ENCODE data around the gene KRT6B.
"Not testable (repeated sequence)": the region's sequence is repeated elsewhere in the genome, so short reads cannot be mapped to it uniquely, and the experiment has no call there.

Gene KRT6B

GRCh38 chr12:52487211-52487610 is 35.3 kb upstream of the KRT6B start:
- TF ChIP-seq POLR2A (IDR thresholded peaks at IDR 0.05; ENCODE audit: low read depth, low read length): no peak
- DNase-seq (ENCODE audit: insufficient read length, low spot score) (no peak), FAIRE-seq (no peak)

- FAIRE-seq (no peak), DNase-seq (ENCODE audit: insufficient read length, low spot score) (no peak)
- TF ChIP-seq POLR2A (IDR thresholded peaks at IDR 0.05; ENCODE audit: low read depth, low read length): no peak
These were observed 34.5 kb upstream of the KRT6B start for GRCh38 chr12:52486166-52487105.

GRCh38 chr12:52480073-52480472 is 28.1 kb upstream of the KRT6B start:
- TF ChIP-seq POLR2A (IDR thresholded peaks at IDR 0.05; ENCODE audit: low read depth, low read length): no peak
- no peak for FAIRE-seq
- DNase-seq (ENCODE audit: insufficient read length, low spot score): no peak

- no peak for FAIRE-seq
- no peak for TF ChIP-seq POLR2A (IDR thresholded peaks at IDR 0.05; ENCODE audit: low read depth, low read length)
These were observed 25.7 kb upstream of the KRT6B start for GRCh38 chr12:52477651-52478050.

GRCh38 chr12:52474212-52474611 is 22.3 kb upstream of the KRT6B start:
- TF ChIP-seq POLR2A (IDR thresholded peaks at IDR 0.05; ENCODE audit: low read depth, low read length): no peak
- no peak for FAIRE-seq

More at GRCh38 chr12:52477651-52478050, 25.7 kb upstream of the KRT6B start:
- DNase-seq (ENCODE audit: insufficient read length, low spot score): no peak

GRCh38 chr12:52473768-52474167 is 21.8 kb upstream of the KRT6B start, which contains the start of gene KRT6C:
Gene KRT6C, minus strand, starts transcription at chr12:52473805. Its CDS starts 68 bp downstream, at chr12:52473737.
- no peak for FAIRE-seq
- DNase-seq (ENCODE audit: insufficient read length, low spot score): no peak
- no peak for TF ChIP-seq POLR2A (IDR thresholded peaks at IDR 0.05; ENCODE audit: low read depth, low read length)

More at GRCh38 chr12:52474212-52474611, 22.3 kb upstream of the KRT6B start:
- DNase-seq (ENCODE audit: insufficient read length, low spot score): no peak

- FAIRE-seq: no peak
- no peak for TF ChIP-seq POLR2A (IDR thresholded peaks at IDR 0.05; ENCODE audit: low read depth, low read length)
- DNase-seq (ENCODE audit: insufficient read length, low spot score): no peak
These were observed 17.9 kb upstream of the KRT6B start for GRCh38 chr12:52469853-52470252.

GRCh38 chr12:52464897-52465296 is 13.0 kb upstream of the KRT6B start:
- no peak for TF ChIP-seq POLR2A (IDR thresholded peaks at IDR 0.05; ENCODE audit: low read depth, low read length)
- FAIRE-seq: no peak
- no peak for DNase-seq (ENCODE audit: insufficient read length, low spot score)

GRCh38 chr12:52461693-52462092 is 9.7 kb upstream of the KRT6B start:
- DNase-seq (ENCODE audit: insufficient read length, low spot score): no peak
- no peak for TF ChIP-seq POLR2A (IDR thresholded peaks at IDR 0.05; ENCODE audit: low read depth, low read length)
- no peak for FAIRE-seq

GRCh38 chr12:52458861-52459260 is 6.9 kb upstream of the KRT6B start:
- no peak for TF ChIP-seq POLR2A (IDR thresholded peaks at IDR 0.05; ENCODE audit: low read depth, low read length)
- DNase-seq (ENCODE audit: insufficient read length, low spot score) (no peak), FAIRE-seq (no peak)

- DNase-seq (ENCODE audit: insufficient read length, low spot score): no peak
- no peak for TF ChIP-seq POLR2A (IDR thresholded peaks at IDR 0.05; ENCODE audit: low read depth, low read length)
- FAIRE-seq: no peak
These were observed 3.9 kb upstream of the KRT6B start for GRCh38 chr12:52455821-52456220.

- no peak for FAIRE-seq
- no peak for DNase-seq (ENCODE audit: insufficient read length, low spot score)
- TF ChIP-seq POLR2A (IDR thresholded peaks at IDR 0.05; ENCODE audit: low read depth, low read length): no peak
These were observed 2.7 kb upstream of the KRT6B start for GRCh38 chr12:52454411-52455201.

- TF ChIP-seq POLR2A (IDR thresholded peaks at IDR 0.05; ENCODE audit: low read depth, low read length): no peak
- no peak for DNase-seq (ENCODE audit: insufficient read length, low spot score)
- FAIRE-seq: no peak
These were observed 3.7 kb downstream of the KRT6B start for GRCh38 chr12:52448228-52448627.

GRCh38 chr12:52447196-52447595 is 4.8 kb downstream of the KRT6B start:
- not testable (repeated sequence) for DNase-seq (ENCODE audit: insufficient read length, low spot score); FAIRE-seq
